Midbrain (tissue), 1 donor: ENCODE data around the gene BCL2.
"Not testable (repeated sequence)": the region's sequence is repeated elsewhere in the genome, so short reads cannot be mapped to it uniquely, and the experiment has no call there.

Source experiments
- DNase-seq: peaks from one replicate; lab custom pipeline; 2025; lab: John Stamatoyannopoulos, UW

The BCL2 gene

GRCh38 chr18:63234432-63234831 lies 85.1 kb downstream of the BCL2 start:
- no peak for DNase-seq

GRCh38 chr18:63233334-63233733 lies 86.2 kb downstream of the BCL2 start:
- DNase-seq, result no peak

GRCh38 chr18:63232826-63233225 lies 86.7 kb downstream of the BCL2 start:
- DNase-seq, result no peak

GRCh38 chr18:63229971-63230370 lies 89.6 kb downstream of the BCL2 start:
- DNase-seq, result no peak

- DNase-seq, result no peak
Observed at GRCh38 chr18:63225434-63225833, 94.1 kb downstream of the BCL2 start.

- DNase-seq, result no peak
Observed at GRCh38 chr18:63224630-63225029, 94.9 kb downstream of the BCL2 start.

GRCh38 chr18:63223837-63224236 lies 95.7 kb downstream of the BCL2 start:
- DNase-seq, result no peak

- no peak for DNase-seq
Observed at GRCh38 chr18:63220903-63221302, 98.7 kb downstream of the BCL2 start.

GRCh38 chr18:63218472-63218871 lies 101.1 kb downstream of the BCL2 start:
- no peak for DNase-seq

- DNase-seq, result no peak
Observed at GRCh38 chr18:63216516-63217311, 102.9 kb downstream of the BCL2 start.

- DNase-seq, result no peak
Observed at GRCh38 chr18:63213936-63214671, 105.5 kb downstream of the BCL2 start.

- no peak for DNase-seq
Observed at GRCh38 chr18:63213331-63213900, 106.2 kb downstream of the BCL2 start.

GRCh38 chr18:63210521-63210920 lies 109.0 kb downstream of the BCL2 start:
- no peak for DNase-seq

- no peak for DNase-seq
Observed at GRCh38 chr18:63208676-63209075, 110.9 kb downstream of the BCL2 start.

GRCh38 chr18:63207835-63208234 lies 111.7 kb downstream of the BCL2 start:
- DNase-seq, result no peak

- no peak for DNase-seq
Observed at GRCh38 chr18:63207143-63207790, 112.3 kb downstream of the BCL2 start.

- no peak for DNase-seq
Observed at GRCh38 chr18:63206433-63207142, 113.0 kb downstream of the BCL2 start.

GRCh38 chr18:63205791-63206252 lies 113.7 kb downstream of the BCL2 start:
- DNase-seq, result no peak

GRCh38 chr18:63203497-63203896 lies 116.1 kb downstream of the BCL2 start:
- DNase-seq, result no peak

GRCh38 chr18:63202828-63203227 lies 116.7 kb downstream of the BCL2 start:
- no peak for DNase-seq

GRCh38 chr18:63201456-63201855 lies 118.1 kb downstream of the BCL2 start:
- DNase-seq, result not testable (repeated sequence)

GRCh38 chr18:63199743-63200241 lies 119.8 kb downstream of the BCL2 start:
- no peak for DNase-seq
